Kidney glomerular epithelial cell (primary cell): ENCODE data around the gene CHST11.

Source experiments
- DNase-seq: peaks from one replicate; lab custom pipeline; 2025; lab: John Stamatoyannopoulos, UW

The CHST11 gene

GRCh38 chr12:104697186-104697585, 240.4 kb downstream of the CHST11 start:
- DNase-seq = no peak

- no peak for DNase-seq
These were observed 242.1 kb downstream of the CHST11 start for GRCh38 chr12:104698871-104699270.

- DNase-seq = no peak
These were observed 242.9 kb downstream of the CHST11 start for GRCh38 chr12:104699489-104700190.

- DNase-seq = no peak
These were observed 243.6 kb downstream of the CHST11 start for GRCh38 chr12:104700324-104700723.

GRCh38 chr12:104701301-104701700, 244.6 kb downstream of the CHST11 start:
- DNase-seq = no peak

GRCh38 chr12:104701756-104702155, 245.0 kb downstream of the CHST11 start:
- no peak for DNase-seq

GRCh38 chr12:104702565-104703139, 245.9 kb downstream of the CHST11 start:
- DNase-seq = no peak

GRCh38 chr12:104703372-104703771, 246.6 kb downstream of the CHST11 start:
- DNase-seq = no peak

- no peak for DNase-seq
These were observed 247.6 kb downstream of the CHST11 start for GRCh38 chr12:104704224-104704779.

GRCh38 chr12:104707194-104707593, 250.4 kb downstream of the CHST11 start:
- DNase-seq = no peak

- DNase-seq = no peak
These were observed 251.2 kb downstream of the CHST11 start for GRCh38 chr12:104707794-104708558.

- no peak for DNase-seq
These were observed 252.1 kb downstream of the CHST11 start for GRCh38 chr12:104708891-104709290.

- no peak for DNase-seq
These were observed 253.1 kb downstream of the CHST11 start for GRCh38 chr12:104709692-104710435.

- no peak for DNase-seq
These were observed 254.4 kb downstream of the CHST11 start for GRCh38 chr12:104710940-104711689.

GRCh38 chr12:104712477-104712876, 255.7 kb downstream of the CHST11 start:
- no peak for DNase-seq

- DNase-seq = no peak
These were observed 256.2 kb downstream of the CHST11 start for GRCh38 chr12:104712968-104713367.

GRCh38 chr12:104713444-104713843, 256.7 kb downstream of the CHST11 start:
- DNase-seq = no peak

GRCh38 chr12:104714369-104714768, 257.6 kb downstream of the CHST11 start:
- no peak for DNase-seq

- DNase-seq = no peak
These were observed 259.4 kb downstream of the CHST11 start for GRCh38 chr12:104716172-104716571.

GRCh38 chr12:104718304-104718929, 261.7 kb downstream of the CHST11 start:
- no peak for DNase-seq
